Activated CD4-positive, alpha-beta T cell treated with anti-CD3 and anti-CD28 coated beads for 1 hour (primary cell): ENCODE results near the gene HCFC2.
"Not testable (repeated sequence)": the region's sequence is repeated elsewhere in the genome, so short reads cannot be mapped to it uniquely, and the experiment has no call there.

Source experiments
- DNase-seq: peaks from one replicate; pipeline ENCODE4 v3.0.0-alpha.2; 2020

HCFC2 gene

GRCh38 chr12:104058802-104059201 is 5.5 kb upstream of the HCFC2 start:
- DNase-seq = no peak

- no peak for DNase-seq
Observed at GRCh38 chr12:104059963-104060362, 4.4 kb upstream of the HCFC2 start.

GRCh38 chr12:104060791-104061190 is 3.5 kb upstream of the HCFC2 start:
- DNase-seq = no peak

GRCh38 chr12:104063712-104064030 is 660 bp upstream of the HCFC2 start:
- DNase-seq = no peak

GRCh38 chr12:104064842-104065427 is 604 bp downstream of the HCFC2 start:
- DNase-seq = no peak

GRCh38 chr12:104072099-104072498 is 7.8 kb downstream of the HCFC2 start:
- DNase-seq = no peak

- no peak for DNase-seq
Observed at GRCh38 chr12:104073699-104074098, 9.4 kb downstream of the HCFC2 start.

- no peak for DNase-seq
Observed at GRCh38 chr12:104079024-104079423, 14.7 kb downstream of the HCFC2 start.

- DNase-seq = no peak
Observed at GRCh38 chr12:104080764-104081163, 16.4 kb downstream of the HCFC2 start.

- no peak for DNase-seq
Observed at GRCh38 chr12:104083769-104084475, 19.6 kb downstream of the HCFC2 start.

GRCh38 chr12:104090685-104091084 is 26.4 kb downstream of the HCFC2 start:
- DNase-seq = no peak

- no peak for DNase-seq
Observed at GRCh38 chr12:104091136-104091535, 26.8 kb downstream of the HCFC2 start.

GRCh38 chr12:104094284-104094683 is 30.0 kb downstream of the HCFC2 start:
- no peak for DNase-seq

GRCh38 chr12:104095289-104095688 is 31.0 kb downstream of the HCFC2 start:
- no peak for DNase-seq

GRCh38 chr12:104097954-104098353 is 33.6 kb downstream of the HCFC2 start:
- no peak for DNase-seq

- no peak for DNase-seq
Observed at GRCh38 chr12:104105461-104105860, 41.1 kb downstream of the HCFC2 start.

- DNase-seq = no peak
Observed at GRCh38 chr12:104106965-104107364, 42.6 kb downstream of the HCFC2 start.

GRCh38 chr12:104108755-104109445 is 44.6 kb downstream of the HCFC2 start:
- peak; percentile 76 for DNase-seq

GRCh38 chr12:104109446-104110271 is 45.3 kb downstream of the HCFC2 start:
- DNase-seq = no peak

GRCh38 chr12:104114834-104115586 is 50.7 kb downstream of the HCFC2 start:
- DNase-seq = not testable (repeated sequence)

GRCh38 chr12:104115587-104115975 is 51.2 kb downstream of the HCFC2 start:
- no peak for DNase-seq

- no peak for DNase-seq
Observed at GRCh38 chr12:104121001-104121400, 56.7 kb downstream of the HCFC2 start.

GRCh38 chr12:104122298-104122697 is 58.0 kb downstream of the HCFC2 start:
- no peak for DNase-seq
